GM21825 (cell line): ENCODE results near the gene ACSF3.
"Not testable (repeated sequence)": the region's sequence is repeated elsewhere in the genome, so short reads cannot be mapped to it uniquely, and the experiment has no call there.

Source experiments
- ATAC-seq: cut with Tn5 transposase; IDR thresholded peaks from one replicate; pipeline ENCODE4 v1.9.1; 2021; ENCODE audit warnings: mild to moderate bottlenecking, moderate library complexity; ENCODE audit not compliant: unreplicated experiment

Gene ACSF3

DNA sequence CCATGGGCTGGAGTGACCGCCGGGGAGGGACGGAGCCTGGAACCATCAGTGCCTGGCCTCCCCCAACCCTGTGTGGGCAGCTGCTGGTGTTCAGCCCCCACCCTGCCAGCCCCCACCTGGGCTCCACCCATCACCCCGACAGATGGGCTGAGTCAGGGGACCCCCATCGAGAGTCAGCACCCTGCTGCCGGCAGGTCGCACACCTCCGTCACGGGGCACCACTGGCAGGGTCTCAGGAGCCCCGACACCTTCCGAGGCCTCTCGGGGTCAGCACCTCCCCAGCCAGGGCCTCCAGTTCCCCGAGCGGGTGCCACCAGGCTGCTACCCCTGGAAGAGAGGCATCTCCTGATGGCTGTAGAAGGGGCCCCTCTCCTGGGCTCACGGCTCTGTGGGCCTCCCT is 38.3 kb upstream of the ACSF3 start:
- no peak for ATAC-seq

DNA sequence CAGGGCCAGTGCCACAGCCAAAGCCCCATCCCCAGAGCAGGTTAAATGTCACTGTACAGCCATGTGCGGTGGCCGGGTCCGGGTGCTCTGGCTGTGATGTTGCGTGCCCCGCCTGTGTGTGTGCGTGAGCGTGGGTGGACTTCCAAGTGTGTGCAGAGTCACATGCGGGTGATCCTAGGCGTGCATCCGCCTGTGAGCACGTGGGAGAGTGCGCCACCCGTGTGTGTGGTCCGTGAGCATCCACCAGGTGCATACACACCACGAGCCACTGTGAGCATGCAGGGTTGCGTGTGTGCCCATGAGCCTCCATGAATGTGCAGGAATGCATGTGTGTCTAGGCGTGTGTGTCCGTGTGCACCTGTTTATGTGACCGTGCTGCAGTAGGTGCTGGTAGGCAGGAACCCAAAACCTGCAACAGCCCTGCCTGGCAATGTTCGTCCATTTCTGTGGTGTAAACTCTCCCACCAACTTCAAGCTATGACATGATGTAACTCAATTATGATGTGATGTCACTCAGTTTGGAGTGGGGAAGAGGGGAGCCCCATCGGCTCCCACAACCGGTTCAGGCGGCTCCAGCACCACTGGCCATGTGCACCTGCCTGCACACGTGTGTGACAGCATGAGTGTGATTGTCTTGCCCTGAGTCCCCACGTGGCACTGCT is 37.6 kb upstream of the ACSF3 start:
- no peak for ATAC-seq

DNA sequence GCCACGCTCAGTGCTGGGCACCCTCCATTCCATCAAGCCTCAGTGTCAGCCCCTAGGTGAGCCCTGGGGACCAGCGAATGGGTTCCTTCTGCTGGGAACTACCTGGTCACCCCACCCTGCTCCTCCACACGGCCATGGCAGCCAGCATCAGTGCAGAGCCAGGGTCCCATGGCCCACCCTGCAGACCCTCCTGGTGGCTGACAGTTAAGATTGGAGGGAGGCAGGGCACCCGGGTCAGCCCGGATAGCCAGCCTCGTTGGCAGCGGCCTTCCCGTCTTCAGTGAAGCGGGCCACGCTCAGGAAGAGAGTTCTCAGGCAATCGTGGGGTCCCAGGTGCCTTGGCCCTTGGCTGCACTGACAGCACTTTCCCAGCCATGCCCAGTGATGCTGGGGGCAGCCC is 37.1 kb upstream of the ACSF3 start:
- no peak for ATAC-seq

DNA sequence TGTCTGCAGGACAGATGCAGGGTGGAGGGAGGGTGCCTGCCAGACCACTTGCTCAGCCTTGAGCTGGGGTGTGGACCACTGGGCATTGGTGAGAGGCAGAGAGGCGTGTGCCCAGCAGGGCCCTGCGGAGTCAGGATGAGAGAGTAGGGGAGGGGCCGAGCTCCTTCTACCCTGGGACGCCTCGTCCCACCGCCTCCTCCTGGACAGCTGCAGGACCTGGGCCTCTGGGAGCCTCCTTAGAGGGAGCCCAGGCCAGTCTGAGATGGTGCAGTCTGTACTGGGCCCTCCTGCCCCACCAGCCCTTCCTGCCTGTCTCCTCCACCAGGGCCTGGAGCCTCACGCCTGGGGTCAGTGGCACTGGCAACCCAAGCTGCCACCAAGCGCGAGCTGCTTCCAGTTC is 35.9 kb upstream of the ACSF3 start:
- ATAC-seq, result no peak

DNA sequence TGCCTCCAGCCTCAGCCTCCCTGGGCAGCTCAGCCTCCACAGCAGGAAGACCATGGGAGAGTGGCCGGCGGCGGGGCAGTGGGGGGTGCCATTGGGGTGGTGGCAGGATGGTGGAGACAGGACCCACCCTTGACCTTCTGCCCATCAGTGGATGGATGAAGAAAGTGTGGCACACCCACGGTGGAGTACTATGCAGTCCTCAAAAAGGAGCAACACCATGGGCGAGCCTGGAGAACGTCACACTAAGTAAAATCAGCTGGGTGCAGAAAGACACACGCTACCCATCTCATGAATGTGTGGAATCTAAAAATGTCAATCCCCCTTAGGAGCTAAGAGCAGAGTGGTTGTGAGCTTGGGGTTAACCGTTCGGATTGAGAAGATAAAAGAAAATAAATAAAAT is 34.8 kb upstream of the ACSF3 start:
- ATAC-seq, result no peak

DNA sequence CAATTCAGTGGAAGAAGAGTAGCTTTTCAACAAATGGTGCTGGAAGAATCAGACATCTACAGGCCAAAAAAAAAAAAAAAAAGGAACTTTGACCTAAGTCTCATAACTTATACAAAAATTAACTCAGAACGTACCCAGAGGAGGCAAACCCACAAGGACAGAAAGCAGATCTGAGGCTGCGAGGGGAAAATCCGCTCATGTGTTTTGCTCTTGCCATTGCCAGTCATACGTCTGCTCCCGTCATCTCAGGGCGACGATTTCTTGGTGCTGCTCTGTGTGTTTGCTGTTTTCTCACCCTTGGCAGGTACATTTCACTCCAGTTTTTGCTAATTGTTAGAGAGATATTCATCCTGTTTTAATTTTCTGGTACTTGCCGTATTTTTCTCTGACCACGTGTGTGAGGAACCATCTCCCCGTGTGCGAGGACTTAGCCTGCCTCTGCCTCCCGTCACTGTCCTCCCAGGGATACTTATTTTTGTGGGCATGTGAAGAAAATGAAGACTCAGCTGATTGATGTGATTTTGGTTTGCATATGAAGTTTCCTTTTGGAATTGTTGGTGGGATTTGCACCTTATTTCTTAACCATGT is 33.4 kb upstream of the ACSF3 start:
- ATAC-seq, result no peak

DNA sequence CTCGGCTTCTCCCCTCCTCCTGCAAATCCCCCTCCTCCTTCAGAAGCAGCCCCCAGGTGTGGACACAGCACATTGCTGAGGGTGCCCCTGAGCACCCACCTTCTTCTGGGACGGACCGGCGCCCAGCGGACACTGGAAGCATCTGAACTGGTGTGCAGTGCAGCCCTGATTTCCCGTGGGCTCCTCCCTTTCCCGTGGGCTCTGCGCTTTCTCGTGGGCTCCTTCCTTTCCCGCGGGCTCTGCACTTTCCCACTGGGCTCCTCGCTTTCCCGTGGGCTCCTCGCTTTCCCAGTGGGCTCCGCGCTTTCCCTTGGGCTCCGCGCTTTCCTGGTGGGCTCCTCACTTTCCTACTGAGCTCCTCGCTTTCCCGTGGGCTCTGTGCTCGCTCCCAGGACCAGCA is 32.6 kb upstream of the ACSF3 start:
- no peak for ATAC-seq

DNA sequence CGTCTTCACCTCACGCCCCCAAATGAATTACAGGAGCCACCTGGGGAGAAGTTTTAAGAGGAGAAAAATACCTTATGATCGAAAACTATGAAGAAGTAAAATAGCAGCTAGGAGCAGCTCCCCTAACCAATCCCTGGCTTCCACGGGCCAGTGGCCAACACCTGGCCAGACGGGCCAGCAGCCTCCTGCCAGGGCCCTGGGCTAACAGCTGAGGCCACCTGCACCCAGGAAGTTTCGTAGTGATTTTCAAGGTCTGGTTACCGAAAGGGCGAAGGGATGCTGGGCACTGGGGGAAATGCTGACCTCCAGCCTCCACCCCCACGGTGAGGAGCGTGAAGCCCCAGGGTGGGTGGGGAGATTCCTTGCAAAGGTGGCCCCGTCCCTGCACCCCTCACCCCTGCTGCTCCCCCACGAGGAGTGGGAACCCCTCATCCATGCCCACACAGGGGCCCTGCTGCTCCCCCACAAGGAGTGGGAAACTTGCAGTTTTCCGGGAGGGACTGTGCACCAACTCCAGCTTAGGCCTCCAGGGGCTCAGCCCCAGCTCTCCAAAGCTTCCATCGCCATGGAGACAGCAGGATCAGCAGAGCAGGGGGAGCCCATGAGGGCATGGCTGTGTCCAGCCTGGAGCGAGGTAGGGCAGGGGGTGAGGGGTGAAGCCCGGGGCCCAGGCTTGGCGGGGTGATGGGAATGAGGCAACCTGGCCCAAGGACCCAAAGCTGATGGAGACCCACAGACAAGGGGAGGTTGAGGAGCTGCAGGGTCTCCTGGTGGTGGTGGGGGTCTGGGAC is 31.9 kb upstream of the ACSF3 start:
- no peak for ATAC-seq

DNA sequence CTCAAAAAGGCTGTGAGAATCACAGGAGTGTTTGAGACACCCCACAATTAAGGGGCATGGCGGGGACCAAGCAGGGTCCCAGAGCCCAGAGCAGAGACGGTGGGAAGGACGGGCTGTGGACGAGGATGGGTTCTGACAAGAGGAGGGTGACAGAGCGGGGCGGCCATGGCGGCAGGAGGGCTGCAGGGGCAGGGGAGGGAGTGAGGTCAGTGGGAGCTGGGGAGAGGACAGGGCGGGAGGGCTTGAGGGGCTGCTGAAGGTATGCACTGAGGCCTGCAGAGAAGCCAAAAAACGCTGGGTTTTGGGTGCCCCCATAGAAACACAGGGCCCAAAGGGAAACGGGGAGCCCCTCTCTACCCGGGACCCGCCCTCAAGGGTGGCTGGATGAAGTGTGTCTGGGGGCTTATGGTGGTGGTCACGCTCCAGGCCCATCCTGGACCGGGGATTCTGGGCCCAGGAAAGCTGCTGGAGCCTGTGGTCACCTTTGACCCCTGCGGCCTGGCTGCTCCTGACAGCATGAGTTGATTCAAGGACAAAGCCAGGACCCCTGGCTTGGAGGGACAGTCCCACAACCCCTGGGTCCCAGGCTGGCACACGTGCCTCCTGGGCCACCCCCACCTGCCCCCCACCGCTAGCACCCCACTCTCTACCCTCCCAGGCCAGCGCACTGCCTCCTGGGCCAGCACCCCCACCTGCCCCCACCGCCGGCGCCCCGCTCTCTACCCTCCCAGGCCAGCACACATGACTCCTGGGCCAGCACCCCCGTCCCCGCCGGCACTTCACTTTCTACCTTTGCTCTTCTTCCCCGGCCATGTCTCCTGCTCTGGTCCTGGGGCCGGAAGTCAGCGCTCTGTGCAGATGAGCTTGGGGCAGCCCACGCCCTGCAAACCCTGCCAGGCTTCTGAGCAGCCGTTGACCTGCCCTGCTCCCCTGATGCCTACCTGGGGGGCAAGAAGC is 31.0 kb upstream of the ACSF3 start:
- no peak for ATAC-seq

DNA sequence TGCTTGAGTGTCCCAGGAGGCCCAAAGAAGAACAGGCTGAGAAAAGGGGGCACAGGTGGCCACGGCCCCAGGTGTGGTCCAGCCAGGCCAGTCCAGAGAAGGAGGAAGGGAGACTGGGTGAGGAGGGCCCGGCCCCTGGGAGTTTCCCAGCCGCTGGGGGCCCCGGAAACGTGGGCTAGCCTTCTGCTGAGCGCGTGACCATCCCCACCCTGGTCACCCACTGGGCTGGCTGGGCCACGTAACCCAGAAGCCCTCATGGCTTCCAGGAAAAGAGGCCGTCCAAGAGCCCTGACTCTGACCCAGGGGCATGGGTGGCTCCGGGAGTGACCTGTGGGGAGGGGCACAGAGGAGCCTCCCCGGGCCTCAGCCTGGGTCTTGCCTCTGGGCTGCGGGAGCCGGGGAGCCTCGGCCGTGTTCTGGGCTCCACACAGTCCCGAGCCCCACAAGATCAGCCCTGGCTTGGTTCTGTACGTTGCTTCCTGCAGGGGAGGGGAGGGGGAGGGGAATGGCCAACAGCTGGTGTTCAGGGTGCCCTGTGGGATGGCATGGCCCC is 29.8 kb upstream of the ACSF3 start:
- ATAC-seq, result no peak

DNA sequence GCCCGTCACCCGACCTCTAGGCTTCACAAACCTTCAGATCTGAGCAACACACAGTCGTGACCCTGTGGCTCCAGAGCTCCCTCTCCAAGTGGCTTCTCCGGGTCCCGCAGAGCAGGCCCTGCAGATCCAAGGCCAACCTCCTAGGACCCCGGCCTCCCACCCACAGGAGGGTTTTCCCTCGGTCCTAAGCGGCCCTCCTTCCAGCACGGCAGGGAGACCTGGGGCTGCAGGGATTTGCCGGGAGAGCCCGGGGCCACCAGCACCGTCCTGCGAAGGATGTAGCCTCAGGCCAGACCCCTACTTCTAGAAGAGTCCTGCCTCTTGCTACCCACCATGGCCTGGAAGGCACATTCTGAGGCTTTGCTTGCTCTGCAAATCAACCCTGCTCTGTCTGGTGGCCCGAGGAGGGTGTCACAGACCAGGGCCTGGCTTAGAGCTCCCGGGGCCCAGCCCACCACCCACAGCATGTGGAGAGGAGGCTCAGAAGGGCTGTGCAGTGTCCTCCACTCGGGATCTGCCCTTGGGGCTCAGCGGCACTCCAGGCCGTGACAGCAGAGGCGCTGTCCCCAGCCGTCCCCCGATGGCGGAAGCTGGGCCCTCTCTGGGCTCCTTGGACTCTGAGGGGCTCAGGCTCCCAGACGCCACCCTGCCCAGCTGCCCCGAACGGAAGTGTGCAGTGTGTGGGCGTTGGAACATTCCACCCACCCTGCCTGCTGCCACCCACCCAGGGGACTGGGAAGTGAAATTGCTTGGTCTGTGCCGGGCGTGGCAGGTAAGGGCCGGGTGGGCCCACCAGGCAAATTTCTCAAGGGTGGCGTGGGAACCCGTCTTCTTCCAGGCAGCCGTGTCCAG is 28.8 kb upstream of the ACSF3 start:
- ATAC-seq, result no peak

DNA sequence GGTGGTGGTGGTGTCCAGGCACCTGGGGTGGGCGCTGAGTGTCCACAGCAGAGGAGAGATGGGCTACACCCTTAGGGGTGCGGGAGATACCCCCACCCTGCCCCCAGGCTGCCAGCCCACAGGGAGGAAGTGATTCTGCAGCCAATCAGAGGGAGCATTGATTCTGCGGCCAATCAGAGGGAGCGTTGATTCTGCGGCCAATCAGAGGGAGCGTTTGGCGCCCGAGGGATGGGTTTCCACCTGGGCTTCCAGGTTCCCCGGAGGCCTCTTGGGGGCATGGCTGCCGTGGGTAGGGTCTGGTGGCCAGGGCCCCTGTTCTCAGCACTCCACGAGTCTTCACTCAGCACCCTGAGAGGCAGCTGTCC is 28.2 kb upstream of the ACSF3 start:
- ATAC-seq, result no peak

DNA sequence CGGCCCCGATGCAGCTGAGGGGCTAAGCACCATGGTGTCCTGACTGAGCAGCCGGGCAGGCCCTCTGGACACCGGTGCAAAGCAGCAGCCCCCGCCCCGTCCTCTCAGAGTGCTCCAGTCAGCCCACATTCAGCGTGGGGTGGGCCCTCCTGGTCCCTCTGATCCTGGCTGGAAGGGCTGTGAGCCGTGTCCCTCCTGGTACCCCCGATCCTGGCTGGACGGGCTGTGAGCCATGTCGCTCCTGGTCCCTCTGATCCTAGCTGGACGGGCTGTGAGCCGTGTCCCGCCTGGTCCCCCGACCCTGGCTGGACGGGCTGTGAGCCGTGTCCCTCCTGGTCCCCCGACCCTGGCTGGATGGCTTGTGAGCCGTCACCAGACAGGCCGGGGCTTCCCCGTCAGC is 26.9 kb upstream of the ACSF3 start:
- ATAC-seq, result no peak

DNA sequence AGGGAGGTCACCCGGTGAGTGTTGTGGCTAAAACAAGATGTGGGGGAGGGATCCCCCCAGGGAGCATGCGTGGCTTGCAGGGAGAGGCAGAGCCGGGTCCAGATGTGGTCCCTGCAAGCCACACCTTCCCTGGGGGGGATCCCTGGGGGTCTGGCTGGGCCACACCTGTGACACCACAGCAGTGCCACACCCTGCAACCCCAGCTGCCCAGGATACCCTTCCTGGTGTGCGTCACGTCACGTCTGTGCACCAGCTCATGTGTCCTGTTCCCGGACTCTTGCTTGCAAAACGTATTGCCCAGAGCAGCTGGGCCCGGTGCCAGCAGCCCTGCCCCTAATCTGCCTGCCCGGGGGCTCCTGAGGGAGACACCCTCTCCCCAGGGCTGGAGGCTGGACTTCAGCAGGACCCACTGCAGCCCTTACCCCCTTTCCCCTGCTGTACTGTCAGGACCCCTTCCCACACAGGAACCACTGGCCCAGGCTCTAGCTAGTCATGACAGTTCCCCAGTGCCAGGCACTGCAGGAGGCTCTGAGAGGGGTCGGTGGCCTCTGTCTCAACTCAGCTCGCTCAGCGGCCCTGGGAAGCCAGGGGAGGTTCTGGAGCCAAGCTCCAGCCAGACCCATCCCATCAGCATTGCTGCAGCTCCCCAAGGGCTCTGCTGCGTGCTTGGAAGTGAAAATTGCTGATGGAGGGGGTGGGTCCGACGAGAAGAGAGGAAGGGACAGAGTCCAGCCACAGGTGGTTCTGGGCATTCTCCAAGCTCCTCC is 25.8 kb upstream of the ACSF3 start:
- ATAC-seq, result no peak

DNA sequence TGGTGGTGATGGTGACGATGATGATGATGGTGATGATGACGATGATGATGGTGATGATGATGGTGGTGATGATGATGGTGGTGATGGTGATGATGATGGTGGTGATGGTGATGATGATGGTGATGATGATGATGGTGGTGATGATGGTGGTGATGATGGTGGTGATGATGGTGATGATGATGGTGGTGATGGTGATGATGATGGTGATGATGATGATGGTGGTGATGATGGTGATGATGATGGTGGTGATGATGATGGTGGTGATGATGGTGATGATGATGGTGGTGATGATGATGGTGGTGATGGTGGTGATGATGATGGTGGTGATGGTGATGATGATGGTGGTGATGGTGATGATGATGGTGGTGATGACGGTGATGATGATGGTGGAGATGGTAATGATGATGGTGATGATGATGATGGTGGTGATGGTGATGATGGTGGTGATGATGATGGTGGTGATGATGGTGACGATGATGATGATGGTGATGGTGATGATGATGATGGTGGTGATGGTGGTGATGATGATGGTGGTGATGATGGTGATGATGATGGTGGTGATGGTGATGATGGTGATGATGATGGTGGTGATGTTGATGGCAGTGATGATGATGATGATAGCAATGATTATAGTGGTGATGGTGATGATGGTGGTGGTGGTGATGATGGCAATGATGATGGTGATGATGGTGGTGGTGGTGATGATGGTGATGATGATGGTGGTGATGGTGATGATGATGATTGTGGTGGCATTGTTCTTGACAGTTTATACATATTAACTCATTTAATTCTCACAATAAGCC is 24.6 kb upstream of the ACSF3 start:
- ATAC-seq, result not testable (repeated sequence)

DNA sequence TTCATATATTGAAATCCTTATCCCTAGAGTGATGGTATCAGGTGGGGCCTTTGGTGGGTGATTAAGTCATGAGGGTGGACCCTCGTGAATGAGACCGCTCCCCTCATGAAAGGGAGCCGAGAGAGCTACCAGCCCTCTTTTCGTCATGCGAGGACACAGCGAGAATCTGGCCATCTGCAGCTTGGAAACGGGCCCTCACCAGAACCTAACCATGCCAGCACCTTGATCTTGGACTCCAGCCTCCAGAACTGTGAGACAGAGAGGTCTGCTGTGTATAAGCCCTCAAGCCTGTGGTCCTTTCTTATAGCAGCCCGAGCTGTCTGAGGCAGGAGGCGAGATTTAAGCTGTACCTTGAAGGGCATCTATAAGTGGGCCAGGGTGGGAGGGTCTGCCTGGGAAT is 23.7 kb upstream of the ACSF3 start:
- ATAC-seq, result no peak

DNA sequence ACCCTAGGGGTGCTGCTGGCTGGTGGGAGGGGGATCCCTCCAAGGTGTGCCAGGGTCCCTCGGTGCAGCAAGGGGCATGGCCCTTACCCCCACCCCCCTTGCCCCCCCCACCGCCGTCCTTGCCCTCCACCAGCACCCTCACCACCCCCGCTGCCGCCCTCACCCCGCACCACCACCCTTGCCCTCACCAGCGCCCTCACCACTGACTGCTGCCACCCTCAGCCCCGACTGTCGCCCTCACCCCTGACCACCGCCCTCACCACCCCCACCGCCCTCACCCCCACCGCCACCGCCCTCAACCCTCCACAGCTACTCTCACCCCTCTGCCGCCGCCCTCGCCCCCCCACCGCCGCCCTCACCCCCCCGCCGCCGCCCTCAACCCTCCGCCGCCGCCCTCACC is 23.1 kb upstream of the ACSF3 start:
- no peak for ATAC-seq

DNA sequence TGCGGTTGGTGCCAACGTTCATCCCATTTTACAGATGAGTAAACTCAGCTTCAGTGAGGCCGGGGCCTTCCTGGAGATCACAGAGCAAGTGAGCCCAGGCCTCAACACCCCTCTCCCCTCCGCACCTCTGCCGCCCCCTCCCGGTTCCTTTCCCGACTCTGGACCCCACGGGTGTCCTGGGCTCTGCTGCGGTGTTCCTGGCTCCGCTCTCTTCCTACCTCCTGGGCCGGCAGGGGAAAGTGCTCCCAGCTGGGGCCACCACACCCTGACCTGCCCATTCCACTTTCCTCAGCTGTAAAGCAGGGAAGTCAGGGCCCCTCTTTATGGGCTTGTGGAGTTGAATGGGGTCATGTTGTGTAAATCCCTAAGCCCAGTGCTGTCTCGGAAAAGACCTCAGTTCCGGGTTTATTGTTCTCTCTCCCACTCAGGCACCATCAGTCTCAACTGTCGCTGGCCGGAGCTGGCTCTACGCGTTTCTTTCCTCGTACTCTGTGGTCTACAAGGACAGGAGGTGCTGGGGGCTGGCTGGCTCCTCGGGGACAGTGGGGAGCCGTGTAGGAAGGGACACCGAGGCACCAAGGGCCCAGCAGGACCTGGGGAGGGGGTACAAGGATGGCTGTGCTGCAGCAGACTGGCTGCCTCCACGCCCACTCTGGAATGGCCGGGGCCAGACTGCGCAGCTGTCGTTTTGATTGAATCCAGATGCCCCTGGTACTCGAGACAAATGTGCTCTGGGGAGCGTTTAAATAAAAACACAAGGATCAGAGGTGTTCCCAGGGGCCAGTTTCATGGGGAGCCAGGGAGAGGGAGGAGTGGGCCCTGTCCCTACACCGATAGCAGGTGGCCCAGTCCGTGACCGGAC is 21.7 kb upstream of the ACSF3 start:
- ATAC-seq, result no peak
